Limb (tissue), 2 donors: Measurements from ENCODE around the gene NBAS.

Experiments
- DNase-seq, 2 donors: peaks; one replicate each; pipeline ENCODE4 v3.0.0-alpha.2; 2016; ENCODE audit errors: extremely low spot score in 2 of 2

The NBAS gene

GRCh38 chr2:15560988-15561573 lies at the start of gene NBAS:
Gene NBAS (minus strand): TSS chr2:15561334. CDS start chr2:15561304, 30 bp downstream.
- peak; percentile 93 to 94 for DNase-seq

GRCh38 chr2:15610430-15610952 lies 49.4 kb upstream of the NBAS start:
- no peak for DNase-seq

GRCh38 chr2:15609341-15610042 lies 48.4 kb upstream of the NBAS start:
- DNase-seq, result no peak

- DNase-seq, result no peak
Observed at GRCh38 chr2:15608392-15608761, 47.2 kb upstream of the NBAS start.

GRCh38 chr2:15607709-15608391 lies 46.7 kb upstream of the NBAS start:
- DNase-seq, result no peak

- DNase-seq, result no peak
Observed at GRCh38 chr2:15606481-15607441, 45.6 kb upstream of the NBAS start.

GRCh38 chr2:15605721-15606120 lies 44.6 kb upstream of the NBAS start:
- no peak for DNase-seq

- DNase-seq, result no peak
Observed at GRCh38 chr2:15603948-15604347, 42.8 kb upstream of the NBAS start.

GRCh38 chr2:15603044-15603765 lies 42.1 kb upstream of the NBAS start:
- DNase-seq, result no peak

- DNase-seq, result no peak
Observed at GRCh38 chr2:15602393-15602792, 41.3 kb upstream of the NBAS start.

GRCh38 chr2:15601681-15602080 lies 40.5 kb upstream of the NBAS start:
- DNase-seq, result no peak

- DNase-seq, result no peak
Observed at GRCh38 chr2:15599994-15600393, 38.9 kb upstream of the NBAS start.

- no peak for DNase-seq
Observed at GRCh38 chr2:15596968-15597367, 35.8 kb upstream of the NBAS start.

- DNase-seq, result no peak
Observed at GRCh38 chr2:15596350-15596749, 35.2 kb upstream of the NBAS start.

- no peak for DNase-seq
Observed at GRCh38 chr2:15595936-15596335, 34.8 kb upstream of the NBAS start.

GRCh38 chr2:15595342-15595905 lies 34.3 kb upstream of the NBAS start:
- no peak for DNase-seq

- DNase-seq, result no peak
Observed at GRCh38 chr2:15594291-15595256, 33.4 kb upstream of the NBAS start.

- DNase-seq, result no peak
Observed at GRCh38 chr2:15593327-15593705, 32.2 kb upstream of the NBAS start.
